Measurements from ENCODE around the gene KRT78.
"Not testable (repeated sequence)": the region's sequence is repeated elsewhere in the genome, so short reads cannot be mapped to it uniquely, and the experiment has no call there.

The KRT78 gene

GRCh38 chr12:52848661-52849255 is at the start of gene KRT78:
TSS of gene KRT78 (minus strand) at chr12:52848994. CDS start at chr12:52848930, 64 bp downstream.
- DNase-seq (ENCODE audit: low spot score), result no peak

GRCh38 chr12:52896190-52897100 is 47.7 kb upstream of the KRT78 start:
- DNase-seq (ENCODE audit: low spot score), result no peak

- DNase-seq (ENCODE audit: low spot score), result no peak
These were observed 47.0 kb upstream of the KRT78 start for GRCh38 chr12:52895726-52896189.

GRCh38 chr12:52892974-52893373 is 44.2 kb upstream of the KRT78 start:
- no peak for DNase-seq (ENCODE audit: low spot score)

- DNase-seq (ENCODE audit: low spot score), result no peak
These were observed 43.5 kb upstream of the KRT78 start for GRCh38 chr12:52892207-52892852.

GRCh38 chr12:52891044-52891443 is 42.2 kb upstream of the KRT78 start:
- no peak for DNase-seq (ENCODE audit: low spot score)

GRCh38 chr12:52890417-52890816 is 41.6 kb upstream of the KRT78 start:
- no peak for DNase-seq (ENCODE audit: low spot score)

GRCh38 chr12:52884526-52885293 is 35.9 kb upstream of the KRT78 start:
- DNase-seq (ENCODE audit: low spot score), result peak; percentile 89

- not testable (repeated sequence) for DNase-seq (ENCODE audit: low spot score)
These were observed 31.7 kb upstream of the KRT78 start for GRCh38 chr12:52880499-52880898.

GRCh38 chr12:52879394-52880351 is 30.9 kb upstream of the KRT78 start:
- DNase-seq (ENCODE audit: low spot score), result peak; percentile 86

- DNase-seq (ENCODE audit: low spot score), result no peak
These were observed 30.0 kb upstream of the KRT78 start for GRCh38 chr12:52878507-52879393.

GRCh38 chr12:52877242-52877641 is 28.4 kb upstream of the KRT78 start:
- DNase-seq (ENCODE audit: low spot score), result no peak

GRCh38 chr12:52876372-52876771 is 27.6 kb upstream of the KRT78 start:
- no peak for DNase-seq (ENCODE audit: low spot score)

GRCh38 chr12:52874573-52875435 is 26.0 kb upstream of the KRT78 start:
- DNase-seq (ENCODE audit: low spot score), result no peak

GRCh38 chr12:52873832-52874572 is 25.2 kb upstream of the KRT78 start:
- DNase-seq (ENCODE audit: low spot score), result peak; percentile 87

- DNase-seq (ENCODE audit: low spot score), result no peak
These were observed 24.7 kb upstream of the KRT78 start for GRCh38 chr12:52873513-52873831.

- DNase-seq (ENCODE audit: low spot score), result no peak
These were observed 24.0 kb upstream of the KRT78 start for GRCh38 chr12:52872644-52873389.
